Stimulated activated CD4-positive, alpha-beta T cell treated with anti-CD3 and anti-CD28 coated beads, TNF-alpha, amount 100 ng/mL, for 1 hour (primary cell): ENCODE measurements around the gene SV2C.

Experiments
- DNase-seq, 3 donors: peaks; one replicate each; pipeline ENCODE4 v3.0.0-alpha.2; 2020; ENCODE audit warnings: low read depth in 3 of 3, low spot score in 1 of 3

The SV2C gene

DNA sequence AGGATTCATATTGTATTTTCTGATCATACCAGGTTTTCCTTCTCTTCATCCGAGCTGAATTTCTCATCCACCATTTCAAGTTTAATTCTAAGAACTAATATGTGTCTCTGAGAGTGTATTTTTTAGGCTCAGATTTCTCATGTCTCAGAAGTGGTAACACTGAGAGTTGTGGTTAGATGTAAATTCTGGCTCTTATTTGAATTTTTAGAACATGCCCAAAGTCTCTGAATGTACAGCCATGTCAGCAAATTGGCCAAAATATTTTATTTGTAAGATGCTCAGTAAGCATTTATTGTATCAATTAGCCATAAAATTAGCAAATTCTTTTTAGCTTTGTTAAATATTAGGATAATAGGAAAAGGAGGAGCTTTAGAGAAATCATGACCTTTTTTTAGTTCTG, 16.6 kb downstream of the SV2C start:
- DNase-seq = no peak

DNA sequence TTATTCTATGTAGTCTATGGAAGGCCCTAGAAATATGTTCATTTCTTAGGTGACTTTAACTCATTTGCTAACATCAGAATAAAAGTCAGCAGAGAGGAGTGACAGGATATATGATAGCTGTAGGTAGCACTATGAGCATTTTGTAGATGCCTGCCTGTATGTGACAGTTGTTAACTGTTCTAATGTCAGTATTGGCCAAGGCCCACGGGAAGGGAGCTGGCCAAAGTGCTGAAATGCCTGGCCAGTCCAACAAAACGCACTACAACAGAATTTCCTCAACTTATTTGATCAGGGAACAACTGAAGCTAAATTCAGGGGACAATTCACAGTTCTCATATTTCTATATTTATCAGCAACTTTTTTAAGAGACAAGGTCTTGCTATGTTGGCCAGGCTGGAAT, 20.8 kb downstream of the SV2C start:
- no peak for DNase-seq

DNA sequence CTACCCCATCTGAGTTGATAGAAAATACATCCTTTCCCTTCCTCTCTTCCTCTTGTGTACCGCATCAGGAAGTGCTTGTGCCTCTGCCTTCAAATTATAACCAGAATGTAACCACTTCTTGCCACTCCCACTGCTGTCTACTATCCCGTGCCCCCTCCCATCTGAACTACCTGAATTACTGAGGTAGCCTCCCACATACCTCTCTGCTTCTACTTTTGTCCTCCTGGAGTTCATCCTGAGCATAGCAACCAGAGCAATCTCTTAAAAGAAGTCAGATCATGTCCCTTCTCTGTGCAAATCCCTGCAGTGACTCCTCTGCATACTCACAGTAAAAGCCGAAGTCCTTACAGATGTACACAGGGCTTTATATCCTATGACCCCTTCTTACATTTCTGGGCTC, 23.0 kb downstream of the SV2C start:
- DNase-seq = no peak

DNA sequence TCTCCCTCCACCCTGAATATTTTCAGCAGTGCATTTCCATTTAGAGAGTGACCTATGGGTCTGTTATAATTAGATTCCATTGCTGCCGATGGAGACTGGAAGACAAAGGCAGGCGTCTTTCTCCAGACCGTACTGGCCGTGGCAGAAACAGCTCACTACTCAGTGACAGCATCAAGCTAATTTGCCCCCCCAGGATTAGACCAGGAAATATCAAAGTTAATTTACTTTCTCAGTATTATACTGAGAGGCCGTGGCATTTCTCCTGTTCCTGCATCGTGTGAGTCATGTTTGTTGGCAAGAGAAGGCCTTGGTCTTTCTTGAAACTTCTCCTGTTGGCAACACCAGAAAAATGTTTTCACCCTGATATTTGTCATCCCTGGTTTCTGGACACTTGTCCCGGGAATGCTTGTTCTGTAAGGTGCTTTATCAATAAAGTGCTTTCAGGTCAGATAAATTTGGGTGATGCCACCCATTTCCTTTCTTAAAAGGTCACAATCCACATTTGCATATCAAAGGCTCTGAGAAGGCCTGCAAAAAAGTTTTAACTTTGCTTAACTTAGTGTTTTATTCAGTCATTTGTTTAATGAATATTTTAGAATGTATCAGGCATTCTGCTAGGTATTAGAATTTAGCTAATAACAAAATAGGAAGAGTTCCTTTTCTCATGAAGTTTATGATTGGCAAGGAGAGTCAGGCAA, 28.4 kb downstream of the SV2C start:
- no peak for DNase-seq

DNA sequence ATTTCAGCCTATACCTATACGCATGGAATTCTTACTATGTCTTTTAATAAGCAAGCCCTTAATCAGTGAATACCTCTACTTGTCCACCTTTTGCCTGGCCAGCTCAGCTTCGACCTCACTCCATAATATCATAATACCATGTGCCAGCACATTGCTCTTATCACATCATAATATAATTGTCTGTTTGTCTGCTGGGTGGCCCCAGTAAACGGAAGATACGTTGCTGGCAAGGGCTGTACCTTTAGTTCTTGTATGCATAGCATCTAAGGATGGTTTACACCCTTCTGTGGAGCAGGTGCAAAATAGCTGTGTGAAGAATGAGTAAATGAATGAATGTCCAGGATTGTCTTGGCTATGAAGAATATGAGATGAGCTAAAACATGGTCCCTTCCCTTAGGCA, 29.9 kb downstream of the SV2C start:
- no peak for DNase-seq

DNA sequence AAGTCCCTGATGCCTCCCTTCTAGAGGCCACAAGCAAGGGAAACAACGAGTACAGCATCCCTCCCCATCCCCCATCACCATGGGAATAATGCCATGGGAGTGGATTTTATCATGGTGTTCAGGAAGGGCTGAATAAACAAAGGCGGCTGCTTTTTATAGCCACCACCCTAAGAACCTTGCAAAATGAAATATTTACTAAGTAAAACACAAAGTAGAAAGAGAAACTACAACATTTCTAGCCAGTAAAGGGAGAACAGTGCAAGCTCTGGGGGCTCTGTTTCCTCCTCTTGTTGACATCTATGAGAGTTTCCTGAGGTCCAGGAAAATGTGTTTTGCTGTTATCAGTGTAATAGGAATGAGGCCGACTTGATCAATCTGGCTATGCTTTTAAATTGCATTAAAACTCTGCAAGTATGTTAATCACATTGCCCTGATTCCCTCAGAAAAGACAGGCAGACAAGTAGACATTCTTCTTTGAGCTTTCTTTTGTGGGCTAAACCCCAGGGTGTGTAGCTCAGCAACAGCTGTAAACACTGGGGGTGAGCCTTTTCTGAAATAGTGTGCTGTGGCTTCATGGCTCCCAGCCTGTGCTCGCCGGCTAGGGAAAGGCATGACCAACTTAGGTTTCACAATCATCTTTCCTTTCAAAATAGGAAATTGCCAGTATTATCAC, 31.1 kb downstream of the SV2C start:
- no peak for DNase-seq

DNA sequence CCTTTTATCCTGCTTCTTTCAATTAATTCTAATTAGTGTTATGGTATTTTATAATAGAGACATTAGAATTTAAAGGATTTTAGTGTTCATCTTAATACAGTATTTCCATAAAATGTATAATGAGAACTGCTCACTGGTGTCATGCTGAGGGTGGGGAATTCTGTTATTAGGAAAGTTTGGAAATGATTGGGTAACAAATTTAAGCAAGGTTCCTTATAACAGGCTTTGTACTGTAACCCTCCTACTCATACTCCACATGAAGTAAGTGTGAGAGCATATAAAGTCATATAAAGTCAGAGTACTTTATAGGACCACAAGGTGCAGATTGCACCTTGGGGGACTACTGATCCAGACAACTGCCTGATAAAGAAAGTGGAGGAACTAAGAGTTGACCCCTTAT, 42.2 kb downstream of the SV2C start:
- no peak for DNase-seq

DNA sequence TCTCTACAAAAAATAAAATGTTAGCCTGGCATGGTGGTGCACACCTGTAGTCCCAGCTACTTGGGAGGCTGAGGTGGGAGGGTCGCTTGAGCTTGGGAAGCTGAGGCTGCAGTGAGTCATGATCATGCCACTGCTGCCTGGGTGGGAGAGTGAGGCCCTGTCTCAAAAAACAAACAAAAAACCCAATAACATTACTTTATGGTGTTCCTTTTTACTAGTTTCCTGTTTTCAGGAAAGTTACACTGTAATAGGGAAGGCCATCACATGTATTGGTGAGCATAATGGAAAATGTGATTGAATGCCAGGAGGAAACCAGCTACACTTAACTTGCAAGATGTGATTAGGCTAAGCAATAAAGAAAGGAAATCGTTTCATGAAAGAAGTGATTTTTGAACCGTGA, 42.7 kb downstream of the SV2C start:
- no peak for DNase-seq

DNA sequence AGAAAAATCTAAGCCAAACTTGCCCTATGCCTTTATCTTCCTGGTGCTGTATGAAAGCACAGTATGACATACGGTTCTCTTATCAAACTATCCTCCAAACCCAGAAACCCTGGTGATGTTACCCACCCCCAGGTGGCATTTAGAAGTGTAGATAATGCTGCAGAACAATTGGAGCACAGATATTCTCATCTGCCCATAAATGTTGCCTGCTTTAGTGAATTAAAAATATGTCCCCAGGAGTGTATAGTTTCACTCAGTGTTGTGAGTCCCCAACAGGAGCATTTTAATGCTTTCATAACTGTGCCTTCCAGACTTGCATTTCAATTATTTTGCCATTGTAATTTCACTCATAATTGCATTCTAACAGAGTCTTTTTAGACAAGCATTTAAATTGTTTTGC, 50.8 kb downstream of the SV2C start:
- DNase-seq = no peak

DNA sequence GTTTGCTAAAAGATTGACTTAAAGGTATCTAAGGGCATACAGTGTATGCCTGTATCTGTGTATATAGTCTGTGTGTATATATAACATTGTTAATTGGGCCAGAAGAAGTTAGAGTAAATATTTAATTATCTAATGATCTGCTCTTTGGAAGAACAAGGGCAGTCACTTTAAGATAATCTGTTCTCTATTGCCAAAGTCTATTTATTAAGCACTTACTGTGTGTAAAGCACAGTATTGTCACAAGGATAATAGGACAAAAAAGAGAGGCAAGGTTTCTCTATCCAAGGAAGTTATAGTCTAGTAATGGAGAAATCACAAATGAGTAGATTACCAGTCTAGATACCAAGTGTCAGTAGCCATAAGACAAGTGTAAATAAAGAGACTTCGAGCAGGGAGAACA, 51.5 kb downstream of the SV2C start:
- DNase-seq = no peak

DNA sequence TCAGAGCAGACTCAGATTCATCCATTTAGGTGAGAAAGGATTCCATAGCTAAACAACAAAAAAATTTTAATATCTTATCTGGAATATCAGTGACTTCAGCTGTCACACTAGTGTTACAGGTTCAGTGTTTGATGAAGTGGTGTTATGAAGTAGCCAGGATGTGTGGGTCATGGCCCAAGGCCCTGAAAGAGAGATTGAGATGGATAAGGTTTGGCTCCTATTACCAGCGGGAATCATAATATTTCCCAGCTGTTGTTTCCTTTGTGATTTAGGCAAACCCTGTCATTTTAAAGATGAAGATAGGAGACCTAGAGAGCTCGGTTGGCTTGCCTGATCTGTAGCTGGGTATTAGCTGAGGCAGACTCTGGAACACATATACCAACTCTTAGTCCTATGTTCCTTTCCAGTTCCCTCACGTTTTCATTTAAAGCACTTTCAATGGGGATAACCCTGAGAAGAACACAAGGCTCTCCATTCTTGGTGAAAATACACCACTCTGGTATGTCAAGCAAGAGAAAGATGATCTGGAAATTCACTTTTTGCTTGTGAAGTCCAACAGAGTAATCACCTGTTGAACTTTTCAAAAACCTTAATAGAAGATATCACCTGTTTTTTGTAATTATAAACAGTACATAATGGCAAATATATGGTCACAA, 54.8 kb downstream of the SV2C start:
- DNase-seq = no peak

DNA sequence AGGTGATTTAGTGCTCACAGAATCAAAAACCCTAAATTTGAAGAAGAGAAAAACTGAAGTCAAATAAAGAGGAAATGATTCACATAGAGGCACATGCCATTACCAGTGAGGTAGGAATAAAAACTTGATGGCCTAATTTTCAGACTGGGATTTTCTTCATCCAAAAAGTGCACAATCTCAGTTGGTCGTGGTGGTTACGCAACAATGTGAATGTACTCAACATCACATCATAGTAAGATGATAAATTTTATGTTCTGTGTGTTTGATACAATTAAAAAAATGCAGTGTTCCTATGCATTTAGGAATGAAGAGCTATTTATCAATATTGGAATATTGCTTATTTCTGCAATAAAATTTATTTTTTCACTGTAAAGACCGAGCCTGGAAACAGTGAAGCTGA, 60.7 kb downstream of the SV2C start:
- DNase-seq = no peak

DNA sequence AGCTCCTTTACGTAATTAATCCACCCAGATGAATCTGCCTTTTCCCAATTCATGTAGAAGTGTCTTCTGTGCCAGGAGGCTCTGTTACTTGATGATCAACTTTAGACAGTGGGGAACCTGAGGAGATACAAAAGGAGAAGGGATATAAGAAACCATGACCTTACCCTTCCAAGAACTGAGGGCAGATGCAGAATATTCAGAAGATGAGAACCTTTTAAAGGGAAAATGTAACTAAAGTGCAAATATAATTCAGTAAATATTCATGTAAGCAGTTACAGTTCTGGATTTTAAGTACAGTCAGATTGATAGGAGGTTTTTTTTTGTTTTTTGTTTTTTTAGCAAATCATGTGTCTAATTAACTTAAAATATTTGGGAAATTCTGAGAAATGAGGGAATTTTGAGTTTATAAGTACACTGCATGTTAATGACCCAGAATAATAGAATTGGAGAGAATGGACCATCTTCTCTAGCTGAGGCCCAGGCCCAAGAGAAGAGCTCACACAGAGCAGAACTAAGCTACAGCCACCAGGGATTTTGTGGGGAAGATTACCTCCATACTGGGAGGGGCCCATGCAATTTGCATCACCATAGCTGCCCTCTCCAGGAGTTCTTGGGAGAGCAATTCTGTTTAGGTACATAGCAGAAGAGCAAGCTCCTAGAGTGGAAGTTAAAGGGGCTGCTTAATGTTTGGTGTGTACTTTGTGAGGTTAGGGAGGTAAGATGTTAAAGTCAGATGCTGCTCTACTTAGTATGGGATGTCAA, 61.5 kb downstream of the SV2C start:
- DNase-seq = no peak

DNA sequence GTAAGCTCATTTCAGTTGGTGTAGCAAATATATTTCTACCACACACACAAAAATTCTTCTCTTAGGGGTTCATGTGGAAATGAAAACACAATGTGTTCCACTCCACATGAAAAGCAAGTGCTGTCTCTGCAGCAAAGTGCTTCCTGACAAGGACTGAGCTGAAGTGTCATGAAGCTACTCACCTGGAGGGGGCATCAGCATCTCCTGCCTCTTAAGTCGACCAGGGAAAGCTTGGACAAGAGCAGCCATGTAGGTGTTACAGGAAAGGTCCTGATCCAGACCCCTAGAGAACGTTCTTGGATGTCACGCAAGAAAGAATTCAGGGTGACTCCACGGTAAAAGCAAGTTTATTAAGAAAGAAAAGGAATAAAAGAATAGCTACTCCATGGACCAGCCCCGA, 62.8 kb downstream of the SV2C start:
- no peak for DNase-seq

DNA sequence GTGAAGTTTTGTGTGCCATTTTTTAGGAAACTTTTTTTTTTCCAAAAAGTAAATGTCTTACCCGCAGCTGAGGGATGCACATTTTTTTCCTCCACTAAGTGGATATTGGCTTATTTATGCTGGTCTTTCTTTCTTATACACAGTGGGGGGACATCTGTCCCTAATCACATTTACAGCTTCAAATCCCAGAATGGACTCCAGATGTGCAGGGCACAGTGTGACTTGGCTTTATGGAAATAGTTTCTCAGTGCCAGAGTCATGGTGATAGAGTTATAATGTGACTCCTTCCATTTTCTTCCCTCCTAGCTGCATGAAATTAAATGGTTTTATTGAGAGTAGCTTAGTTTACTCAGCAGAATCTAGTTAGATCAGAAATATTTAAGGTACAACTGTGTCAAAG, 66.5 kb downstream of the SV2C start:
- no peak for DNase-seq

DNA sequence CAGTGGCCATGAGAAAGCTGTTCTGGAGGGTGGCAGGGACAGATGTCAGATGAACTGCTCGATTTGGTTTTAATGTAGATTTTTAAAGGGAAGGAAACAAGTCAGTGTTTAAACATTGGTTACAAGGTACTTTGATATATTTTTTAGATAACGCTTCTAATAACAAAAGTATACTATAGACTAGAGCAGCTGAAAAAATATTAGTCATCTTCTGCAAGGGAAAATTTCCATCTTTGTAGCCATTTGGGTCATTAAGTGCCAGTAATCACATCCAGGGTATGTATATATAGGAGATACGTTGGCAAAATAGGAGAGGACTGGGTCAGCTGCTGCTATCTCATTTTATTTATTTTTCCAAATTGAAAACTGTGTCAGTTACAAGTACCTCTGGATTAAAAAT, 69.0 kb downstream of the SV2C start:
- DNase-seq = no peak

DNA sequence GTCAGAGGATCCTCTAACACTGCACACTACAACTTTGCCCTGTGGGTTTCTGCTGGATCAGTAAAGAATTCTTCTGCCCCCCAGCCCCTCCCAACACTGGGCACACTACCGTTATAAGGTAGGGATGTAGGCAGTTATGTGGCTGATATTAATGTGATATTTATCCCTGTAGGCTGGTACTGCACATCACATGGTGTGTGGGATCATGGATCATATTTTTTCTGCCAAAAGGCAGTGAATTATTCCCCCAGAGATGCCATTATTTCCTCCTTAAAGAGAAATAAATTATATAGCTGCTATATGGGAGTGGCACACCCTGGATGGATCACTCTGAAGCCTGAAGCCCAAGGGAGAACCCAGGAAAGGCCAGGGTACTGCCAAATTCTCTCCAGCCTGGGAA, 69.5 kb downstream of the SV2C start:
- no peak for DNase-seq

DNA sequence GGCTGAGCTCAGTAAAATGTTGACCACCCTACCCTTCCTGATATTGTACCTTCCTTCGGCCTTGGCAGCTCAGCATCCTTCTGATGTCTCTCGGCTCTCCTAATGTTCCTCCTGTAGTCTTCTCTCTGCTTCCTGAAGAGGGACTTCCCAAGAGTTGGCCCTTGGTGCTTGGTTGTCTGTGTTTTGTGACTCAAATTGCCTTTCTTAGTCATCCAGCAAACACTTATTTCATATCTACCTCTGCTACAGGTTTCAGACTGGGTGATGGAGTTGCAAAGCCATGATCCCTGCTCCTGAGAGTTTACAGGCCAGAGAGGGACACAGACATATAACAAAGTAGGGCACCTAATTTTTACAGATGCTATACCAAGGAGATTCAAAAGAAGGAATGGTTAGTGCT, 70.1 kb downstream of the SV2C start:
- DNase-seq = no peak

DNA sequence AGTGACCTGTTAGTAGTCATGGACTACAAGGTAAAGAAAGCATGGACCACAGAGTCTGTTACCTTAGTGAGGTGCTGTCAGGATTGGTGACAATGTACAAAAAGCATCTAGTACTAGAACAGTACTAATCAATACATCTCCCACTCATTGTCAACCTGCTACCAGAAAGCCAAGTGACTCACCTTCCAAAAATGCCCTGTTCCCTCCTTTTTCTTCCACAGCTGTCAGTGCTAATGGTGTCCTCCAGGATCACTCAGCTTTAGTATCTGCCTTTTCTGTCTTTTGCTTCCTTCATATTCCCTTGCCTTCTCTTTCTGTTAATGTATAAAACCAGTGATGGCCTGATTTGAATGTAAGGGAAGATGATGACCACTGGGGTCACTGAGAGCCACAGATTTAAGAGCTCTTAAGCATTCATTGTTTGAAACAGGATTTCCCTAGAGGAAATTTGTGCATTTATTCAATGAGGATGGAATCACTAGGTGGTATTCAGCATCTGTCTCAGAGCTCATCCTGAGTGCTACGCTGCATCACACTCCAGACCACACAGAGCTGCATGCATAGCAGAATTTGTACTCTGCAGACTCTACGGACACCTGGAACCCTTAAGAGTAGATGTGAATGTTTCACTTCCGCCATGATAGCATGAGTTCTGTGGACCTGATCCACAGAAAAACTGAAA, 71.0 kb downstream of the SV2C start:
- no peak for DNase-seq

DNA sequence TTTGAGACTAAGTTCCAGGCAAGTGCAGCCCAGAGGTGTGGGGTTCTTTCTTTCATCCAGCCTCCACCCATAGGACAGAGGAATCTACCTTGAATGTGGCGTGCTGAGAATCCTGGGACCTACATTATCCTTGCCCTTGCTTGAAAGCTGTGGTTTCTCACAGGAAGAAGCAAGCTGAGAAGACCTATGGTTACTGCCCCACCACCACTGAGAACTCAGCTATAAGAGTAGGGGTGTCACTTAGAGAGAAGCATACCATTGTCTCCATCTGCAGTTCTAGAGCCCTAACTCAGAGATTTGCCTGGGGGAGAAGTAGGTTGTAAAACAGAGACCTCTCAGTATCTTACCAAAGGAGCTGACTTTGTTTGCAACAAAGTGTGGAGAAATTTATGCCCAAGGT, 72.4 kb downstream of the SV2C start:
- no peak for DNase-seq

DNA sequence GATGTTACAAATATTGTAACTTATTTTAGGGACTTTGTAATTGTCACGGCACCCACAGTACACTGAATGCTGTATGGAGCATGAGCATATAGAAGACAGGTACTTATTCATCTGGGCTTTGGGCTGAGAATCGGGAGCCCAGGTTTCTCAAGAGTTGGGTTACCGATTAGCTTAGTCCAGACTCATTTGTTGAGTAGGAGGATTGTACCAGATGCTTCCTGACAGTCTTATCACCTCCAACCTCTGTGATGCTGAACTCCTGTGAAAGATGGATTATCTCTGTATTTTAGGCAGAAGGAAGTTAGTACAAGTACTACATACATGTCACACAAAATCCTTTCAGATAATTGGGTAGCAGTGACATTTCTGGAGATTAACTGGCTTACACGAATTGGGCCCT, 79.2 kb downstream of the SV2C start:
- no peak for DNase-seq
